Ishikawa (cell line): ENCODE measurements around the gene ACSS2.

Experiments
- CEBPB ChIP-seq: IDR thresholded peaks from 2 replicates; pipeline ENCODE4 v1.6.1; 2012
- EP300 ChIP-seq: IDR thresholded peaks from 2 replicates; pipeline ENCODE4 v1.6.1; 2012; ENCODE audit warnings: borderline replicate concordance
- FOXM1 ChIP-seq: IDR thresholded peaks from 2 replicates; pipeline ENCODE4 v1.6.1; 2012; ENCODE audit warnings: low read depth, borderline replicate concordance
- MAX ChIP-seq: IDR thresholded peaks from 2 replicates; pipeline ENCODE4 v1.6.1; 2012
- TF ChIP-seq, protein P1 (sequence below): IDR thresholded peaks from 2 replicates; pipeline ENCODE4 v1.6.1; 2012; ENCODE audit warnings: low read depth, mild to moderate bottlenecking

- TF ChIP-seq FOXM1: no peak
- TF ChIP-seq MAX: no peak
- TF ChIP-seq, protein P1, sequence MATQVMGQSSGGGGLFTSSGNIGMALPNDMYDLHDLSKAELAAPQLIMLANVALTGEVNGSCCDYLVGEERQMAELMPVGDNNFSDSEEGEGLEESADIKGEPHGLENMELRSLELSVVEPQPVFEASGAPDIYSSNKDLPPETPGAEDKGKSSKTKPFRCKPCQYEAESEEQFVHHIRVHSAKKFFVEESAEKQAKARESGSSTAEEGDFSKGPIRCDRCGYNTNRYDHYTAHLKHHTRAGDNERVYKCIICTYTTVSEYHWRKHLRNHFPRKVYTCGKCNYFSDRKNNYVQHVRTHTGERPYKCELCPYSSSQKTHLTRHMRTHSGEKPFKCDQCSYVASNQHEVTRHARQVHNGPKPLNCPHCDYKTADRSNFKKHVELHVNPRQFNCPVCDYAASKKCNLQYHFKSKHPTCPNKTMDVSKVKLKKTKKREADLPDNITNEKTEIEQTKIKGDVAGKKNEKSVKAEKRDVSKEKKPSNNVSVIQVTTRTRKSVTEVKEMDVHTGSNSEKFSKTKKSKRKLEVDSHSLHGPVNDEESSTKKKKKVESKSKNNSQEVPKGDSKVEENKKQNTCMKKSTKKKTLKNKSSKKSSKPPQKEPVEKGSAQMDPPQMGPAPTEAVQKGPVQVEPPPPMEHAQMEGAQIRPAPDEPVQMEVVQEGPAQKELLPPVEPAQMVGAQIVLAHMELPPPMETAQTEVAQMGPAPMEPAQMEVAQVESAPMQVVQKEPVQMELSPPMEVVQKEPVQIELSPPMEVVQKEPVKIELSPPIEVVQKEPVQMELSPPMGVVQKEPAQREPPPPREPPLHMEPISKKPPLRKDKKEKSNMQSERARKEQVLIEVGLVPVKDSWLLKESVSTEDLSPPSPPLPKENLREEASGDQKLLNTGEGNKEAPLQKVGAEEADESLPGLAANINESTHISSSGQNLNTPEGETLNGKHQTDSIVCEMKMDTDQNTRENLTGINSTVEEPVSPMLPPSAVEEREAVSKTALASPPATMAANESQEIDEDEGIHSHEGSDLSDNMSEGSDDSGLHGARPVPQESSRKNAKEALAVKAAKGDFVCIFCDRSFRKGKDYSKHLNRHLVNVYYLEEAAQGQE: no peak
- TF ChIP-seq CEBPB: no peak
- no peak for TF ChIP-seq EP300
Measured at GRCh38 chr20:34951652-34952051, 75.2 kb downstream of the ACSS2 start.
